PC-3 (cell line): ENCODE results near the gene RARS1.

Experiments
- CTCF ChIP-seq: fragments of 300-600 bp; sonication (generic); conservative IDR thresholded peaks from 2 replicates; pipeline ENCODE4 v1.5.1; 2017; ENCODE audit warnings: antibody characterized with exemption, low read depth, mild to moderate bottlenecking, low read length
- EZH2 ChIP-seq: fragments of 300-600 bp; sonication (generic); IDR thresholded peaks from one replicate; pipeline ENCODE4 v1.6.1; 2017; ENCODE audit warnings: antibody characterized with exemption, mild to moderate bottlenecking, low read length; ENCODE audit not compliant: unreplicated experiment
- EZH2phosphoT487 ChIP-seq: fragments of 300-600 bp; sonication (generic); IDR thresholded peaks from 2 replicates; pipeline ENCODE4 v1.6.1; 2018; ENCODE audit warnings: mild to moderate bottlenecking, antibody characterized with exemption, low read length, borderline replicate concordance

DNA sequence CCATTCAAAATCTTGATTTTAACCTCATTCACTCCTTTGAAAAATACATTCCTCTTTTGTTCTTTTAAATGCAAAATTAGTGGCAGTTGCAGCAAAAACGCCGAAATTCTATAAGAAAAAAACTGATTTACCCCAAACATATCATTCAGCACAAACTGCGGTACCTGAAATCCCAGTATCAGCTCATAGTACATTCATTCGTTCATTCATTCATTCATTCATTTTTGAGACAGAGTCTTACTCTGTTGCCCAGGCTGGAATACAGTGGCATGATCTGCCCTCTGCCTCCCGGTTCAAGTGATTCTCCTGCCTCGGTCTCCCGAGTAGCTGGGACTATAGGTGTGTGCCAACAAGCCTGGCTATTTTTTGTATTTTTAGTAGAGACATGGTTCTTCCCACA lies 63.3 kb downstream of the RARS1 start:
- no peak for TF ChIP-seq CTCF
- no peak for TF ChIP-seq EZH2phosphoT487
- no peak for TF ChIP-seq EZH2
